ENCODE measurements around the gene MAT2A.

DNA sequence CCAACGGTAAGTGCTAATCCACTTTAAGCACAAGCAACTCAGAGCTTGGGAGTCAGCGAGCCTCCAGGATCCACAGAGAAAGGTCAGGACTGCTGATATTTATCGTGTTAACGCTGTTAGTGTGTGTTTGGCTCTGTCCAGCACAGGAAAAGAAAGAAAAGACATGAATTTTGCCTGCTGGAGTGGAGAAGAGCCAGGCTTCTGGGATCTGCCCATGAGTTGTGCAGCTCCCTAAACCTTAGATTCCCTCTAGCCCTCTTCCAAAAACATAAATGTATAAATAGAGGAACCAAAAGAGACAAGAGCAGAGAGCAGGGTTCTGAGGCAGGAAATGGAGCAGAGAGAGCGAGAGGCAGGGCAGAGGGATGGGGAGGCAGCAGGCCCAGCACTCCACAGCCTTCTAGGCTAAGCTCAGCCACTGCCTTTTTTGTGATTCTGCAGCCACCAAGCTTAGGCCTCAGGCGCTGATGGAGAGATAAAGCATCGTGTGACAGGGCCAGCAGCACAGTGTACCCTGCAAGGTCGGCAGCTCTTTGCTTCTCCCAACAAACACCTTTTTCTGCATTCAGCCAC, 14.5 kb upstream of the MAT2A start:
- TF ChIP-seq, protein P1, sequence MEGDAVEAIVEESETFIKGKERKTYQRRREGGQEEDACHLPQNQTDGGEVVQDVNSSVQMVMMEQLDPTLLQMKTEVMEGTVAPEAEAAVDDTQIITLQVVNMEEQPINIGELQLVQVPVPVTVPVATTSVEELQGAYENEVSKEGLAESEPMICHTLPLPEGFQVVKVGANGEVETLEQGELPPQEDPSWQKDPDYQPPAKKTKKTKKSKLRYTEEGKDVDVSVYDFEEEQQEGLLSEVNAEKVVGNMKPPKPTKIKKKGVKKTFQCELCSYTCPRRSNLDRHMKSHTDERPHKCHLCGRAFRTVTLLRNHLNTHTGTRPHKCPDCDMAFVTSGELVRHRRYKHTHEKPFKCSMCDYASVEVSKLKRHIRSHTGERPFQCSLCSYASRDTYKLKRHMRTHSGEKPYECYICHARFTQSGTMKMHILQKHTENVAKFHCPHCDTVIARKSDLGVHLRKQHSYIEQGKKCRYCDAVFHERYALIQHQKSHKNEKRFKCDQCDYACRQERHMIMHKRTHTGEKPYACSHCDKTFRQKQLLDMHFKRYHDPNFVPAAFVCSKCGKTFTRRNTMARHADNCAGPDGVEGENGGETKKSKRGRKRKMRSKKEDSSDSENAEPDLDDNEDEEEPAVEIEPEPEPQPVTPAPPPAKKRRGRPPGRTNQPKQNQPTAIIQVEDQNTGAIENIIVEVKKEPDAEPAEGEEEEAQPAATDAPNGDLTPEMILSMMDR (IDR thresholded peaks at IDR 0.05) = no peak
- TF ChIP-seq POLR2A (IDR thresholded peaks at IDR 0.05) (no peak), EP300 (IDR thresholded peaks at IDR 0.05) (no peak)

All from upper lobe of left lung (tissue), 4 donors.